GM23248 (cell line): ENCODE results near the gene PCSK2.

Experiments used
- EZH2 ChIP-seq: fragments of 200-600 bp; sonication (generic); IDR thresholded peaks from 2 replicates; pipeline ENCODE4 v1.6.1; 2018; ENCODE audit warnings: antibody characterized with exemption, mild to moderate bottlenecking; ENCODE audit not compliant: insufficient read depth, poor library complexity, severe bottlenecking
- EZH2phosphoT487 ChIP-seq: fragments of 200-600 bp; sonication (generic); IDR thresholded peaks from 2 replicates; pipeline ENCODE4 v1.6.1; 2018; ENCODE audit warnings: antibody characterized with exemption, moderate library complexity, mild to moderate bottlenecking, low read depth; ENCODE audit not compliant: insufficient read depth

DNA sequence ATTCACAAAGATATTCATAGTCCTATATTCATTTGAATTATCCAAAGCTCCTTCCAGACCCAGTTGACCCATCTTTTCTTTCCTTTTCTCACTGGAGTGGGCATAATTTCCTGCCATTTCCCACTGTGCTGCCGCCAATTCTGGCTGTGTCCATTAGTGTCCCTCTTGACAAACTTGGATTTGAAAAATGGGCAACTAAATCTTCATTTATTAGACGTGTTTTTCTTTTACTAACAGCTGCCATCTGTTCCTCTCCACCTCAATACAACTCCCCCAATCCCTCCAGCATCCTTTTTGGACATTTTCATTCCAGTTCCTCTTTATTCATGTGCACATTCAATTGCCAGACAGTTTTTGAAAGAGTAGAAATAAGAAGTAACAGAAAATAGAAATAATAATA lies 90.5 kb downstream of the PCSK2 start:
- no peak for TF ChIP-seq EZH2
- TF ChIP-seq EZH2phosphoT487: no peak
